NCI-H69 (cell line): ENCODE measurements around the gene APCDD1.
"Not testable (repeated sequence)": the region's sequence is repeated elsewhere in the genome, so short reads cannot be mapped to it uniquely, and the experiment has no call there.

Experiments
- DNase-seq: peaks from one replicate; lab custom pipeline; 2025; lab: John Stamatoyannopoulos, UW

Gene APCDD1

GRCh38 chr18:10490401-10491165 is 36.1 kb downstream of the APCDD1 start:
- DNase-seq, result no peak

- no peak for DNase-seq
Measured at GRCh38 chr18:10495936-10496335, 41.5 kb downstream of the APCDD1 start.

GRCh38 chr18:10497206-10497749 is 42.8 kb downstream of the APCDD1 start:
- no peak for DNase-seq

GRCh38 chr18:10499230-10499629 is 44.8 kb downstream of the APCDD1 start:
- no peak for DNase-seq

DNA sequence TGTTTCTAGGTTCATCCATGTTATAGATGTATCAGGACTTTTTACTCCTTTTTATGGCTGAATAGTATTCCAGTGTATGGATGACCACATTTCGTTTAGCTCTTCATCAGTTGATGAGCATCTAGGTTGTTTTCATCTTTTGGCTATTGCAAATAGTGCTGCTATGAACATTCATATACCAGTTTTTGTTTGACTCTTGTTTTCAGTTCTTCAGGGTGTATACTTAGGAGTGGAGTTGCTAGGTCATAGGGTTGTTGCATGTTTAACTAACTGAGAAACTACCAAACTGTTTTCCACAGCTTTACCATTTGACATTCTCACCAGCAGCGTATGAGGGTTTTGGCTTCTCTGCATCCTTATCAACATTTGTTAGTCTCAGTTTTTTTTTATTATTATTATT is 45.6 kb downstream of the APCDD1 start:
- DNase-seq, result no peak

DNA sequence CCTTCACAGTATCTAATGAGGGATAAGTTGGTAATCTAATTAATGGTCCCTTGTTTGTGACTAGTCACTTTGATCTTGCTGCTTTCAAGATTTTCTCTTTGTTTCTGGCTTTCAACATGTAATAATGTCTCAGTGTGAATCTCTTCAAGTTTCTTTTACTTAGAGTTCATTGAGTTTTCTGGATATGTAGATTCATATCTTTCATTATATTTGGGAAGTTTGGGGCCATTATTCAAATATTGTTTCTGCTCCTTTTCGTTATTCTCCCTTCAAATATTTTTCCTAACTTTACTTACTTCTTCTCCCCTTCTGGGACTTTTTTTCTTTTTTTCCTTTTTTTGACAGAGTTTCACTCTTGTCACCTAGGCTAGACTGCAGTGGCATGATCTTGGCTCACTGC is 50.3 kb downstream of the APCDD1 start:
- no peak for DNase-seq

- not testable (repeated sequence) for DNase-seq
Measured at GRCh38 chr18:10505892-10506291, 51.5 kb downstream of the APCDD1 start.

DNA sequence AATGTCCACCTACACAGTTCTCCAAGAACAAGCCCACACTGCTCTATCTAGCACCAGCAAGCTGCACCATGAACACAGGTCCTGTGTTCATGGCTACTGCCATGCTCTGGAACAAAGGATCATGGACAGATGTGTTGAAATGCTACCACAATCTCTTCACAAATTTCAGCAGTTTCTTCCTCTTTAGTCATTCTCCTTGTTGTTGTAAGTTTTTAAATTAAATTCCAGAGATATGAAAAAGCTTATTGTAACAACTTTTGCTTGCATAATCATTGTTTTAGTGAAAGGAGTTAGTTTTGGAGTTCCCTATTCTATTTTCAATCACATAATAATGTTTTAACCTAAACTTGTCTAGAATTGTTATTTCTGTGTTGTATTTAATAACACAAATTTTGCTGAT is 54.2 kb downstream of the APCDD1 start:
- DNase-seq, result no peak

DNA sequence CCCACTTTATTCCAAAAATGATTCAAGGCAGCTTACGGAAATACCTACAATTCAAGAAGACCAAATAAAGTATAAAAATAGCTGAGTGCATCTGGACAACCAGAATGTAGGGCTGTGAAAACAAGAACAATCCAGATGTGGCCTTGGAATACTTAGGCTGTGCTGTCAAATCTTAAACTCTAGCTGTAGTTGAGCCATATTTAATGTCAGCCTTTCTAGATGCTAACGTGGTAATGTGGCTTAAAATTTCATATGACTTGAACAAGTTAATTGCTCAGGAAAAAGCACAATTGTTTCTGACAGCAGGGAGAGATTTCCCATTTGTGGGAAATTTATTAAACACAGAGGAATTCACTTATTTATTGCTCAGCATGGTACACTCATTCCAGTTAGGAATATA is 56.8 kb downstream of the APCDD1 start:
- DNase-seq, result no peak

GRCh38 chr18:10514082-10514481 is 59.6 kb downstream of the APCDD1 start:
- DNase-seq, result peak; percentile 59

- DNase-seq, result peak; percentile 73
Measured at GRCh38 chr18:10514601-10515000, 60.2 kb downstream of the APCDD1 start.

- DNase-seq, result peak; percentile 27
Measured at GRCh38 chr18:10515456-10515855, 61.0 kb downstream of the APCDD1 start.

DNA sequence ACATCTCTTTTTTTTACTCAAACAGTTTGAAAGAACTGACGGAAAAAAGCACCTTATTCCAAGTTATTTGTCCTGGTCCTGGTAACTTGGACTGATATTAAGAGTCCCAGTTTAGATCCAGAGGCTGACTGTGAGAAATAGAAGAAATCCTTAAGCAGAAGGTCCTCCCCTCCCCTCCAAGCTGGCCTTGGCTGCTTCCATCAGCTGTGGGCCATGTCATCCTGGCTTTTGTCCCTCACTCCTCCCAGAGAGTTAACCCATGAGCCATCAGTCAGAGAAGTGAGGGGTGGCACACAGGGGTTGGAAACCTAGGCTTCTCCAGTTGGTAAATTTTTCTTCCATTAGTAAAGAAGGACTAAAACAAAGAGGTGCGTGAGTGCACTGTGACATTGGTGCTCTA is 61.6 kb downstream of the APCDD1 start:
- DNase-seq, result no peak

DNA sequence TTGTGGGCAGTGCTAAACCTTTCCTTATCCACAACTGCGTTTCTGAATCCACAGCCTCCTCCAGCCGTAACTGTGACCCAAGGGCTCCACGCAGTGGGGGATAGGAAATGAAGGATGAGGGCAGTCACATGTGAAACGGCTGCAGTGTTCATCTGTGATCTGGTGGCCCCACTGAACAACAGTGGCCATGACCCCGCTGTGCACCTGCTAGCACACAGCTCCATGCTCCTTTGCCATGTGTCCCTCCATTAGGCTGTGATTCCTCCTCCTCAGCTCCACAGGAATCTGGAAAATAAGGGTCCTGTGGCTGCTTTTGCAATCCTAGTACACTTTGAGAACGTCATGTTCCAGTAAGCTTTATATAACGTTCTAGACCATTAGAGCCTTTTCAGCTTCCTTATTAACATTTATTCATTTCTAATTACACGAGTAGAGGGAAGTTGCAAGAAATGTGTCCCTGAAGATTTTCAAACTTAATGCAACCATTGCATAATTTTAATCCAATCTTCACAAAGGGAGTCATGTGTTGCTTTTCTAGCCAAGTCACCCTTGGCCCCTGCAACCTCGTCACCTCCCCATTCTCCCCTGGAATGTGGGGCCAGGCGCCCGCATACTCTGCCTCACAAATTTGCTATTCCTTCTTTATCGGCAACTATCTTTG is 64.3 kb downstream of the APCDD1 start:
- DNase-seq, result peak; percentile 94

DNA sequence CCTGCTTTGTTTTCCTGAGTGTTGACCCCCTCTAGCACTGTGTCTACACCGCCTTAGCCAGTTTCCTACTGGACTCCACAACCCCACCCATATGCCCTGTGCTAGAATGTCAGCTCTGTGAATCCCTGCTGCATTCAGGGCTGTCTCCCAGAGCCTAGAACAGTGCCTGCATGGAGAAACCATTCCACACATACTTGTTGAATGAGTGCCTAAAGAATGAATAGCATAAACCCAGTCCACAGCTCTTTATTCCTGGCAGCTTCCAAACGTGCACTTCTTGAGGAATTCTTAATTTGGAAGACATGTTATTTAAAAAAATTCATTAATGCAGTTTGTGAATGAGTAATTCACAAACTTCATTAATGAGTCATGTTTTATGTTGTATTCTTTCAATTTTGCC is 64.9 kb downstream of the APCDD1 start:
- DNase-seq, result no peak

DNA sequence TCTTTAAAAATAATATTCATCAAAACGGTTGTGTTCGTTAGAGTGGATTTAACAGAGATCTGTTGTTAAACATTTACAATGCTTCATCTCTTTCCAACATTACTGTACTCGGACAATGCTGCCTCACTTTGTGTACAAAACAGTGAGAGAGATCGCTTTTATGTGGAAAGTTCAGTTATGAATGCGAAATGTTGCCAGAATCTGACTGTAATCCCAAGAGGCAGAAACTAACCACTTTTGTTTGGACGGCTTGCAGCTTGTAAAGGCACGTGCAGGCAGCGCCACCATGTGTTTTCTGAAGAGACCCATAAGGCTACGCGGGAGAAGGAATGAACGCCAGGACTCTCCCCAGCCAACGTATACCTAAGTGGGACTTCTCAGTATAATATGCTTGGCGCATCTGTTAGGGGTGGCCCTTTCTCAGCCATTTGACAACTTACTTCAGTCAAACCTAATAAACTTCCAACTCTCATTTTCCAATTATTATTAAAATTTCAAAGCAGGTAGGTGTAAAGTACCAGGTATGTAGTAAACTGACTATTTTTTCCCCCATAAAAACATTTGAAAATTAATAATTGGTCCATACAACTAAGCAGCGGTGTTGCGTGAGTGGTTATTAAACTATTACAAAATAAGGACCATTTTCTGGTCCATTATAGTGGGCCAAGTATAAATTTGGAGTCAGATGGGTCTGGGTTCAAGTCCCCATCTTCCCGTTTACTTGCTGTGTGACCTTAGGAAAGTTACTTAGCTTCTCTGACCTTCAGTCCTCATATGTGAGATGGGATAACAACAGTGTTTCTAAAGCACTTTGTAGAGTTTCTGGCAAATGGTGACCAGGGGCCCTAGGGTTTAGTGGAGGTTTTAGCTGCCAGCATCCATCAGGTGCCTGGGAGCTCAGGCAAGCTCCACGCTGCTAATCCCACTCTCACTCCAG is 65.8 kb downstream of the APCDD1 start:
- DNase-seq, result peak; percentile 98

GRCh38 chr18:10521566-10521965 is 67.1 kb downstream of the APCDD1 start:
- DNase-seq, result no peak

- peak; percentile 39 for DNase-seq
Measured at GRCh38 chr18:10522574-10522973, 68.1 kb downstream of the APCDD1 start.

GRCh38 chr18:10523544-10523943 is 69.1 kb downstream of the APCDD1 start:
- DNase-seq, result no peak

DNA sequence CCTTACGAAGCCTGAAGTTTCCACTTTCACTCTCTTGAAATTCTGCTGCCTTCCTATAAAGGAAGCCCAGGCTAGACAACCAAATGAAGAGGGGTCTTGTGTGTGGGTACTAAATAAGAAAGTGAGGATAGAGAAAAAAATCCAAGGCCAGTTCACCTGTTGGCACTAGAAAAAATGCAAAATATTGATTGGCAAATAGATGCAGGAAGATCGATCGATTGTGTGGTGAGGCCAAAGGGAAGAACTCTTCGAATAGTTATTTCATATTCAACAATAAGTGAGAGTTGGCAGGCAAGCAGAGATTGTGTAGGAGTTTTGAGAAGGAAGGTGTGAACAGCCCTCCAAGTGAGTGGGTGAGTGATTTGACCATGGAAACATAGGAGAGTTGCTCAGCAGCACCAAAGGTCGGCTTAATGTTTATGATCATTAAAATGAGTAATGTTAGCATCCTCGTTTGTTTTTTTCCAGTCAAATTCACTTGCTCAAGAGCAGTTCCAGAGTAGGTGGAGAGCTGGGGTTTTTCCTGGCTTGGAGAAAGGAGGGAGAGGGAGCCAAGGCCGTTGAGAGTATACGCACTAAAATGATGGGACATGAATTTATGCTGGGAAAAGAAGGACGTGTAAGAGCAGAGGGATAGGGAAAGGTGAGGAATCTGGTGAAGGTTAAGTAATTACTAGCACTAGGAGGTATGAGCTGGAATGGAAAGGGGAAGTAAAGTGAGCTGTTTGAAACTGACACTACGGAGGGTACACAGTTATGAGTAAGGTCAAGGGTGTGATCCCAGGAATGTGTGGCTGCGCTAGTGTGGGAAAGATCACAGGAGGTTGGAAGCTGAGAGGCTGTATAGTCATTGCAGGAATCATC is 70.3 kb downstream of the APCDD1 start:
- DNase-seq, result no peak

DNA sequence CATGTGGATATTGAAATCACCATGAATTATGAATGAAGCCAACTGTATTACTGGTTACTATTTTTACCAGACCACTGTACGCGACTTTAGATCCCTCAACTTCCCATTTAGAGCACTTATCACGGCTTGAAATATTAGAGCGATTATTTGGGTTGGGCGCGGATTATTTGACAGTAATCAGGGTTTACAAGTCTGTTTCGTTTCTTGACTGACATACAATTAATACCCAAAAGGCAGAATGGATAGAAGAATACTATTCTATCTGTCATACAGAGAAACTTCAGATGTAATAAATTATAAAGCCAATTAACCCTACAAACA is 70.9 kb downstream of the APCDD1 start:
- DNase-seq, result peak; percentile 47
